ENCODE measurements around the gene CDR2L. TPM values are rescaled to one million over a fixed set of nuclear protein-coding genes. Genes with fewer than 3 reads are reported as not detected.

The CDR2L gene
- total and polyA plus RNA-seq, 4 donors: 0.70 to 1.5 (median 0.94) TPM

DNA sequence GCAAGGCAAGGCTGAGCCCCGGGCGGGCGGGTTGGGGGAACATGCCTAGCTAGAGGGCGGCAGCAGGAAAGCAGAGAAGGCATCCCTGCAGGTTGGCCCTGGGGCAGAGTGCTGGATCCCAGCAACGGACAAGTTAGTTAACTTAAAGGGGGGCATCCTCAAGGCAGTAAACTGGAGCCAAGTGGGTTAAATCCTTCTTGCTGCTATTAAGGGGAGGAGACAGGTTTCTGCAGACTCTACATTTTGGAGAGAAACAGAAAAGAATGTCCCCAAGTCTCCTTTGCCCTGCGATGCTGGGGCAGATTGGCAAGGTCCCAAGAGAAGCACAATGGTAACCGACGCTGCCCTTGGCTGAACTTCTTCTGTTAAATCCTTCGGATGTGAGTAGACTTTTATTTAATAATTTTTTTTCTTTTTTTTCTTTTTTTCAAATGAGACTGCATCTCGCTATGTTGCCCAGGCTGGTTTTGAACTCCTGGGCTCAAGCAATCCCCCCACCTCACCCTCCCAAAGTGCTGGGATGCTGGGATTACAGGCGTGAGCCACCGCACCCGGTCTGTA lies 45.4 kb downstream of the CDR2L start:
- TF ChIP-seq HNF4G (IDR thresholded peaks at IDR 0.05): no peak
- TF ChIP-seq RXRA (IDR thresholded peaks at IDR 0.05): no peak
- TF ChIP-seq RAD21 (IDR thresholded peaks at IDR 0.05): no peak
- no peak for TF ChIP-seq NR2F2 (IDR thresholded peaks at IDR 0.05)
- TF ChIP-seq FOXA1 (IDR thresholded peaks at IDR 0.05): no peak
- TF ChIP-seq FOXA2 (IDR thresholded peaks at IDR 0.05): no peak
- no peak for TF ChIP-seq HNF4A (conservative IDR thresholded peaks at IDR 0.05)
- TF ChIP-seq JUND (IDR thresholded peaks at IDR 0.05): no peak
- TF ChIP-seq TAF1 (conservative IDR thresholded peaks at IDR 0.05): no peak
- no peak for TF ChIP-seq CTCF (IDR thresholded peaks at IDR 0.05; ENCODE audit: low read depth, low read length, missing input control)
- TF ChIP-seq EGR1 (IDR thresholded peaks at IDR 0.05; ENCODE audit: low read depth in 2 of 2): no peak
- no peak for TF ChIP-seq MAX (IDR thresholded peaks at IDR 0.05)
- TF ChIP-seq SP1 (IDR thresholded peaks at IDR 0.05): no peak
- TF ChIP-seq, protein P1, sequence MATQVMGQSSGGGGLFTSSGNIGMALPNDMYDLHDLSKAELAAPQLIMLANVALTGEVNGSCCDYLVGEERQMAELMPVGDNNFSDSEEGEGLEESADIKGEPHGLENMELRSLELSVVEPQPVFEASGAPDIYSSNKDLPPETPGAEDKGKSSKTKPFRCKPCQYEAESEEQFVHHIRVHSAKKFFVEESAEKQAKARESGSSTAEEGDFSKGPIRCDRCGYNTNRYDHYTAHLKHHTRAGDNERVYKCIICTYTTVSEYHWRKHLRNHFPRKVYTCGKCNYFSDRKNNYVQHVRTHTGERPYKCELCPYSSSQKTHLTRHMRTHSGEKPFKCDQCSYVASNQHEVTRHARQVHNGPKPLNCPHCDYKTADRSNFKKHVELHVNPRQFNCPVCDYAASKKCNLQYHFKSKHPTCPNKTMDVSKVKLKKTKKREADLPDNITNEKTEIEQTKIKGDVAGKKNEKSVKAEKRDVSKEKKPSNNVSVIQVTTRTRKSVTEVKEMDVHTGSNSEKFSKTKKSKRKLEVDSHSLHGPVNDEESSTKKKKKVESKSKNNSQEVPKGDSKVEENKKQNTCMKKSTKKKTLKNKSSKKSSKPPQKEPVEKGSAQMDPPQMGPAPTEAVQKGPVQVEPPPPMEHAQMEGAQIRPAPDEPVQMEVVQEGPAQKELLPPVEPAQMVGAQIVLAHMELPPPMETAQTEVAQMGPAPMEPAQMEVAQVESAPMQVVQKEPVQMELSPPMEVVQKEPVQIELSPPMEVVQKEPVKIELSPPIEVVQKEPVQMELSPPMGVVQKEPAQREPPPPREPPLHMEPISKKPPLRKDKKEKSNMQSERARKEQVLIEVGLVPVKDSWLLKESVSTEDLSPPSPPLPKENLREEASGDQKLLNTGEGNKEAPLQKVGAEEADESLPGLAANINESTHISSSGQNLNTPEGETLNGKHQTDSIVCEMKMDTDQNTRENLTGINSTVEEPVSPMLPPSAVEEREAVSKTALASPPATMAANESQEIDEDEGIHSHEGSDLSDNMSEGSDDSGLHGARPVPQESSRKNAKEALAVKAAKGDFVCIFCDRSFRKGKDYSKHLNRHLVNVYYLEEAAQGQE (IDR thresholded peaks at IDR 0.05): no peak
- no peak for TF ChIP-seq GABPA (IDR thresholded peaks at IDR 0.05 in 1 of 2, conservative IDR thresholded peaks at IDR 0.05 in 1 of 2)
- no peak for TF ChIP-seq YY1 (IDR thresholded peaks at IDR 0.05)
- no peak for TF ChIP-seq ZBTB33 (IDR thresholded peaks at IDR 0.05)
- DNase-seq (ENCODE audit: low spot score): no peak
- WGBS: 29% methylated on average over 13 of the region's 13 CpGs
- H3K4me1 ChIP-seq (ENCODE audit: control insufficient read depth in 4 of 4, insufficient read depth in 4 of 4, low read length in 3 of 4): peaks cover 5 to 24% (median 15%) of the 10 kb centered on the region in 4 donors
- no peaks in the 10 kb centered on the region for H3K9me3 ChIP-seq (ENCODE audit: control insufficient read depth in 4 of 4, low read length in 3 of 4)
- no peaks in the 10 kb centered on the region for H3K27me3 ChIP-seq (ENCODE audit: control insufficient read depth in 4 of 4, insufficient read depth in 4 of 4, low read length in 3 of 4)
- H3K27ac ChIP-seq (ENCODE audit: low read depth in 1 of 2, low read length in 2 of 2): no peak overlapping the region
- no peak overlapping the region for H3K4me3 ChIP-seq (ENCODE audit: low read depth in 1 of 3, low read length in 3 of 3)
- H3K9ac ChIP-seq (ENCODE audit: low read depth in 1 of 2, low read length in 2 of 2): no peak overlapping the region
- no peaks in the 10 kb centered on the region for H3K36me3 ChIP-seq (ENCODE audit: control insufficient read depth in 4 of 4, insufficient read depth in 3 of 4, low read depth in 1 of 4, low read length in 3 of 4)
